ENCODE data around the gene TRABD2B. TPM values are rescaled to one million over a fixed set of nuclear protein-coding genes. Genes with fewer than 3 reads are reported as not detected.

Gene TRABD2B
- 15.1 TPM for total RNA-seq

GRCh38 chr1:47997289-47998200 lies at the start of gene TRABD2B:
TRABD2B (minus strand) TSS chr1:47997385.
- peak; percentile 83 for ATAC-seq
- DNase-seq (ENCODE audit: low spot score): peak; percentile 91

- ATAC-seq (no peak), DNase-seq (ENCODE audit: low spot score) (no peak)
Observed at GRCh38 chr1:48044311-48044710, 47.1 kb upstream of the TRABD2B start.

GRCh38 chr1:48043622-48044021 lies 46.4 kb upstream of the TRABD2B start:
- no peak for ATAC-seq
- DNase-seq (ENCODE audit: low spot score): no peak

GRCh38 chr1:48040154-48040553 lies 43.0 kb upstream of the TRABD2B start:
- no peak for ATAC-seq

GRCh38 chr1:48039088-48040054 lies 42.2 kb upstream of the TRABD2B start:
- no peak for ATAC-seq
- no peak for DNase-seq (ENCODE audit: low spot score)

More at GRCh38 chr1:48040154-48040553, 43.0 kb upstream of the TRABD2B start:
- DNase-seq (ENCODE audit: low spot score): no peak

- DNase-seq (ENCODE audit: low spot score): no peak
Observed at GRCh38 chr1:48038270-48038767, 41.1 kb upstream of the TRABD2B start.

GRCh38 chr1:48036710-48037355 lies 39.6 kb upstream of the TRABD2B start:
- DNase-seq (ENCODE audit: low spot score): no peak
- no peak for ATAC-seq

More at GRCh38 chr1:48038270-48038767, 41.1 kb upstream of the TRABD2B start:
- ATAC-seq: no peak

- DNase-seq (ENCODE audit: low spot score) (no peak), ATAC-seq (no peak)
Observed at GRCh38 chr1:48035371-48036141, 38.4 kb upstream of the TRABD2B start.

GRCh38 chr1:48033495-48034045 lies 36.4 kb upstream of the TRABD2B start:
- ATAC-seq: no peak
- no peak for DNase-seq (ENCODE audit: low spot score)

- no peak for DNase-seq (ENCODE audit: low spot score)
- ATAC-seq: peak; percentile 24
Observed at GRCh38 chr1:48031676-48032075, 34.5 kb upstream of the TRABD2B start.

GRCh38 chr1:48030696-48031365 lies 33.6 kb upstream of the TRABD2B start:
- peak; percentile 89 for ATAC-seq
- peak; percentile 81 for DNase-seq (ENCODE audit: low spot score)

GRCh38 chr1:48030211-48030610 lies 33.0 kb upstream of the TRABD2B start:
- DNase-seq (ENCODE audit: low spot score): no peak
- ATAC-seq: no peak

- ATAC-seq: no peak
- DNase-seq (ENCODE audit: low spot score): no peak
Observed at GRCh38 chr1:48028218-48029069, 31.3 kb upstream of the TRABD2B start.

- DNase-seq (ENCODE audit: low spot score) (no peak), ATAC-seq (no peak)
Observed at GRCh38 chr1:48027533-48027835, 30.3 kb upstream of the TRABD2B start.

GRCh38 chr1:48026701-48027532 lies 29.7 kb upstream of the TRABD2B start:
- DNase-seq (ENCODE audit: low spot score) (no peak), ATAC-seq (no peak)

GRCh38 chr1:48026275-48026674 lies 29.1 kb upstream of the TRABD2B start:
- no peak for ATAC-seq
- DNase-seq (ENCODE audit: low spot score): no peak

GRCh38 chr1:48025076-48025475 lies 27.9 kb upstream of the TRABD2B start:
- ATAC-seq (no peak), DNase-seq (ENCODE audit: low spot score) (no peak)

Measured in left lobe of liver (tissue), 2 donors.